GM10248 (cell line): ENCODE measurements around the gene IDH1.

Experiments
- CTCF ChIA-PET: fragments of 300-600 bp; sonication (Branson Sonifier 250); formaldehyde crosslinking; extraction: SDS; loops from one replicate; lab custom pipeline; 2021; ENCODE audit warnings: antibody characterized with exemption; lab: Yijun Ruan, JAX
- POLR2A ChIA-PET: fragments of 350-650 bp; sonication (Branson Sonifier 250); formaldehyde crosslinking; extraction: SDS; loops from one replicate; lab custom pipeline; 2020; ENCODE audit warnings: antibody characterized with exemption; lab: Yijun Ruan, JAX
- DNase-seq: peaks from one replicate; pipeline ENCODE4 v3.0.0; 2012; ENCODE audit errors: extremely low spot score
- TF ChIP-seq, protein P1 (sequence below): IDR thresholded peaks from 2 replicates; pipeline ENCODE4 v1.5.1; 2012; ENCODE audit warnings: mild to moderate bottlenecking, low read depth; ENCODE audit errors: extremely low read depth, missing control alignments, control extremely low read depth

The IDH1 gene

GRCh38 chr2:208210688-208211451 is 44.0 kb downstream of the IDH1 start:
- TF ChIP-seq, protein P1, sequence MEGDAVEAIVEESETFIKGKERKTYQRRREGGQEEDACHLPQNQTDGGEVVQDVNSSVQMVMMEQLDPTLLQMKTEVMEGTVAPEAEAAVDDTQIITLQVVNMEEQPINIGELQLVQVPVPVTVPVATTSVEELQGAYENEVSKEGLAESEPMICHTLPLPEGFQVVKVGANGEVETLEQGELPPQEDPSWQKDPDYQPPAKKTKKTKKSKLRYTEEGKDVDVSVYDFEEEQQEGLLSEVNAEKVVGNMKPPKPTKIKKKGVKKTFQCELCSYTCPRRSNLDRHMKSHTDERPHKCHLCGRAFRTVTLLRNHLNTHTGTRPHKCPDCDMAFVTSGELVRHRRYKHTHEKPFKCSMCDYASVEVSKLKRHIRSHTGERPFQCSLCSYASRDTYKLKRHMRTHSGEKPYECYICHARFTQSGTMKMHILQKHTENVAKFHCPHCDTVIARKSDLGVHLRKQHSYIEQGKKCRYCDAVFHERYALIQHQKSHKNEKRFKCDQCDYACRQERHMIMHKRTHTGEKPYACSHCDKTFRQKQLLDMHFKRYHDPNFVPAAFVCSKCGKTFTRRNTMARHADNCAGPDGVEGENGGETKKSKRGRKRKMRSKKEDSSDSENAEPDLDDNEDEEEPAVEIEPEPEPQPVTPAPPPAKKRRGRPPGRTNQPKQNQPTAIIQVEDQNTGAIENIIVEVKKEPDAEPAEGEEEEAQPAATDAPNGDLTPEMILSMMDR, result no peak
- no peak for DNase-seq
- CTCF ChIA-PET, result no interaction called here
- POLR2A ChIA-PET, result no interaction called here

GRCh38 chr2:208208335-208209085 is 46.4 kb downstream of the IDH1 start:
- TF ChIP-seq, protein P1, result no peak
- CTCF ChIA-PET, result no interaction called here
- POLR2A ChIA-PET, result no interaction called here
- no peak for DNase-seq

DNA sequence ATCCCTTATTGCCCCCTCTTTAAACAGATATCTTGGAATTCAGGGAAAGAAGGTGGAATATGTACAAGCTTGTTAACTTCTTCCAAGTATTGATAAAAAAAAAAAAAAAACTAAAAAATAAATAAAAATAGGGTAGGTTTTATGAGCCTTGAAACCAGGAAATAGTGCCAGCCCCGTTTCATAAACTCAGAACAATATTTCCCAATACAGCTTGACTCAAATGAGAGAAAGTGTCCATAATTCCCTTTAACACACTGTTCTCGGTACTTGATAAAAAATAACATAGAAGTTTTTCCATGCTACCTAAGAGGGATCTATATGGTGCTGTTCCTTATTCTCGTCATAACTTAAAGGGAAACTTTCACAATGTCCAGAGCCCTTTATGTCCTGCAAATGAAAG is 47.1 kb downstream of the IDH1 start:
- ChIA-PET POLR2A (no interaction called here), CTCF (no interaction called here)
- TF ChIP-seq, protein P1, result no peak
- no peak for DNase-seq

GRCh38 chr2:208204166-208204565 is 50.7 kb downstream of the IDH1 start:
- POLR2A ChIA-PET, result no interaction called here
- CTCF ChIA-PET, result no interaction called here
- TF ChIP-seq, protein P1, result no peak
- DNase-seq, result no peak

GRCh38 chr2:208195531-208195930 is 59.3 kb downstream of the IDH1 start:
- ChIA-PET CTCF (no interaction called here), POLR2A (no interaction called here)
- DNase-seq, result no peak
- TF ChIP-seq, protein P1, result no peak

DNA sequence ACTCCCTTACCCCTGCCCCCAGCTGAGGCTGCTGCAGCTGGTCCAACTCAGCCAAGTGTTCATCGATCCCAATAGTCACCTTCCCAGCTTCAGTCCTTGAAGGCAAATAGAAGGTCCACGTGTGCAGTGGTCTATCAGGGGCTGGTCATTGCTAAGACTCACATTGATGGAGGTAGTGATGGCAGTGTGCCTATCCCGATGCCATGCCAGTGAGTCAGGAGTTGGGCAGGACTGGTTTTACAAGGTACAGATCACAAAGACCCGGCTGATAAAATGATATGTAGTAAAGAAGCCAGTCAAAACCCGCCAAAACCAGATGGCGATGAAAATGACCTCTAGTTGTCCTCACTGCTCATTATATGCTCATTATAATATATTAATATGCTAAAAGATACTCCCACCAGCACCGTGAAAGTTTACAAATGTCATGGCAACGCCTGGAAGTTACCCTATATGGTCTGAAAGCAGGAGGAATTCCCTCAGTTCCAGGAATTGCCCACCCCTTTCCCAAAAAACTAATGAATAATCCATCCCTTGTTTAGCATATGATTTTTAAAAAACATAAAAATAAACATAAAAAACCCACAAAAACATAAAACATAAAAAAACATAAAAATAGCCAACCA is 62.1 kb downstream of the IDH1 start:
- TF ChIP-seq, protein P1, result no peak
- ChIA-PET POLR2A (no interaction called here), CTCF (interaction anchor here (2.0 kb wide), 1 partner anchor 17 kb away, joined by 12 read pairs; no protein-coding TSS in a partner anchor)
- no peak for DNase-seq
